8988T (cell line): ENCODE results near the gene C9orf85.
"Not testable (repeated sequence)": the region's sequence is repeated elsewhere in the genome, so short reads cannot be mapped to it uniquely, and the experiment has no call there.

Source experiments
- DNase-seq: peaks from one replicate; pipeline ENCODE4 v3.0.0; 2011

Gene C9orf85

GRCh38 chr9:71954652-71955051 is 43.2 kb downstream of the C9orf85 start:
- not testable (repeated sequence) for DNase-seq

DNA sequence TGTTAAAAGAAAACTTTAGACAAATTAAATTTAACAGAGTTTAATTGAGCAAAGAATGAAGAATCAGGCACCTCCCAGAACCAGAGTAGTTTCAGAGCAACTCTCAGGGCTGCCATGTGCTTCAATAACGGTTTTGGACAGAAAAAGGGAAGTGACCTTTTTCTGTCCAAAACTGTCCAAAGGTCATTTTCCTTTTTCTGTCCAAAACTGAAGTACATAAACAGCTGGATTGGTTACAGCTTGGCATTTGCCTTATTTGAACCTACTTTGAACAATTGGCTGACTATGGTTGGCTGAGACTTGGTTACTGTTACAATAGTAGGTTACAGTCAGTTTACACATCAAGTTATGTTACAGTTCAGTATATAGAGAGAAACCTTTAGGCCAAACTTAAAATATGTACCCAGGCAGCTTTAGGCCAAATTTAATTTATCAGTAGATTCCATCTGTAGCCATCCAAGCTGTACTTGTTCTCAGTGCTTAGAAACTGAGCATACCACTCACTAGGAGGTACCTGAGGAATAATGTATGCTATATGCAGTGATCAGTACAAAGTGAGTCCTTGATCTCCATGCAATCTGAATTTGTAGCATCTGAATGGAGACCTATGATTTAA is 44.0 kb downstream of the C9orf85 start:
- no peak for DNase-seq

DNA sequence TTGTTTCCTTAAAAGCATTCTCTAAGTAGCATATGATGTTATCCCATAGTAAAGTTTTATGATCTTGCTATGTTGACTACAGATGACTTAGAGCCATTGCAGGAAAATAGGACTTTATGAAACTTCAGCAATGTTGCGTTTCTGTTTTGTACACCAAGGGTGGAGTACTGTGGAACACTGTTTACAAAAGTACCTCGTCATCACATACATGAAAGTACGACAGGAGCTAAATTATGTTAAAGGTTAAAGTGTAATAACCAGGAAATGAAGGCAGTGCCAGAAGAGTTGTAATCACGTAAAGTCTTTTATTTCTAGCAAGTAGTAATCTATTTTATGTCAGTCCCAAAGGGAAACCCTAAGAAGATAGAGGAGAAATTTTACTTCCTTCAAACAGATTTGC is 50.9 kb downstream of the C9orf85 start:
- no peak for DNase-seq

DNA sequence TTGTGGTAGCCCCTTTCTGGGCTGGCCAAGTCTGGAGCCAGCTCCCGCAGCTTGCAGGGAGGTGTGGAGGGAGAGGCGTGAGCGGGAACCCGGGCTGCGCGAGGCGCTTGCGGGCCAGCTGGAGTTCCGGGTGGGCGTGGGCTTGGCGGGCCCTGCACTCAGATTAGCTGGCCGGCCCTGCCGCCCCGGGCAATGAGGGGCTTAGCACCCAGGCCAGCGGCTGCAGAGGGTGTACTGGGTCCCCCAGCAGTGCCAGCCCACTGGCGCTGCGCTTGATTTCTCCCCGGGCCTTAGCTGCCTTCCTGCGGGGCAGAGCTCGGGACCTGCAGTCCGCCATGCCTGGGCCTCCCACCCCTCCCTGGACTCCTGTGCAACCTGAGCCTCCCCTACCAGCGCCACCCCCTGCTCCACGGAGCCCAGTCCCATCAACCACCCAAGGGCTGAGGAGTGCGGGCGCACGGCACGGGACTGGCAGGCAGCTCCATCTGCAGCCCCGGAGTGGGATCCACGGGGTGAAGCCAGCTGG is 52.1 kb downstream of the C9orf85 start:
- not testable (repeated sequence) for DNase-seq

DNA sequence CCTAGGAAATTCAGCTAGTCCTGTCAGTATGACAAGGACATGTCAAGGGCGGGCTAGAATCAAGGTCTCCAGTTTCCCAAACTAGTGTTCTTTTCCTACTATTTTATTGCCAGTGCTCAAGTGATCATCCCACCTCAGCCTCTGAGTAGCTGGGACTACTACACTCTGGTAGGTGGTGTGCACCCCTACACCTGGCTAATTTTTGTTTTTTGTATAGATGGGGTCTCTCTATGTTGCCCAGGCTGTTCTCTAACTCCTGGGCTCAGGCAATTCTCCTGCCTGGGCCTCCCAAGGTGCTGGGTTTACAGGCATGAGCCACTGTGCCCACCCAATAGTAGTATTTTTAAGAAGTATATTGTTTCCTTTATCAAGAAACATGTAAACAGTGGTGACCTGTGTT is 54.0 kb downstream of the C9orf85 start:
- no peak for DNase-seq

DNA sequence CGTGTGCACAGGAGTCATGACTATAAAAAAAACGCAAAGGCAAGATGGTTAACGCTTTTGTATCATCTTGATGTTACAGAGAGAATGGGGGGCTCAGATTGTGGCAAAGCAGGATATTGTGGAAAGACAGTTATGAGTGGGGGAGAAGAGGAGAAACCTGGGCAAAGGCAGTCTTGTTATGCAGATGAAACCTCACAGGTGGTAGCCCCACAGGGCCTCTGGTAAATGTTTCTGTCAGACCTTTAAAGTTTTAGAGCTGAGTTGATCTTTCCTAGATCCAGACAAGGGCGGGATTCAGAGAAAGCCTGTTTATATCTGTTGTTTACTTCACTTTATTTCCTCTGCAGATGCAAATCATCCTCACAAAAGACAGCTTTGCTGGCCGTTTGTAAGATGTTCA is 55.2 kb downstream of the C9orf85 start:
- DNase-seq, result no peak

DNA sequence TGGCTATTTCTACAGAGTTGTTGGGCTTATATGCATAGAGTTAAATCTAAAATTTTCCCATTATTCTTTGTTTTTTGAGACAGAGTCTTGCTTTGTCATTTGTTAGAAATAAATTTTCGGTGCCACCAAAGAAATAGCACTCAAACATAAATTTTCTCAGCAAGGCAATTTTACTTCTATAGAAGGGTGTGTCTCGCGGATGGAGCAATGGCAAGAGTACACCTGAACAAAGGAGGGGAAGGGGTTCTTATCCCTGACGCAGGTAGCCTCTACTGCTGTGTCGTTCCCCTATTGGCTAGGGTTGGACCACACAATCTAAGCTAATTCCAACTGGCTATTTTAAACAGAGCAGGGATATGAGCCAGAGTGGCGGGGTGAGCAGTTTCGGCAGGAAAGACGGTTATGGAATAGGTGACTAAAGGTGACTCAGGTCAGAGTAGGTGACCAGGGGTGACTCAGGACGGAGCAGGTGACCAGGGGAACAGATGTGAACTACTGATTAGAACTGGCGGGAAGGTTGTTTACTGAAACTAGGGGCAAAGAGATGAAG is 57.2 kb downstream of the C9orf85 start:
- no peak for DNase-seq

GRCh38 chr9:71975833-71976232 is 64.4 kb downstream of the C9orf85 start:
- DNase-seq, result no peak

DNA sequence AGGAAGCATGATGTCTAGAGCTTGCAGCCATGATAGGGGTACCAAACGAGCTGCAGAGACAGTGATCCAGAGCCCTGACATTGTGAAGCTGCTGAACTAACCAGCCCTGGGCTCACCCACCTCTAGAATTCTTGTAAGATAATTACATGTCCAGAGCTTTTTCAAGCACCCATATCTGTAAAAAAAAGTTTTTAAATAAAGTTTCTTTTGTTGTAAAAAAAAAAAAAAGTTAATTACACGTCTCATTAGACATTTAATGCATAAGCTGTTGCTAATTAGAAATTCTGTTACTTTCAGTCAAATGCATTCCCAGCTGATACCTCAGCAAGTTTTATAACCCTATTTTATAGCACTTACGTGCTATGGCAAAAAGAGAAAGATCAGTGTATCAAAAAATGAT is 65.6 kb downstream of the C9orf85 start:
- DNase-seq, result no peak

- no peak for DNase-seq
Measured at GRCh38 chr9:71980266-71981190, 69.1 kb downstream of the C9orf85 start.

DNA sequence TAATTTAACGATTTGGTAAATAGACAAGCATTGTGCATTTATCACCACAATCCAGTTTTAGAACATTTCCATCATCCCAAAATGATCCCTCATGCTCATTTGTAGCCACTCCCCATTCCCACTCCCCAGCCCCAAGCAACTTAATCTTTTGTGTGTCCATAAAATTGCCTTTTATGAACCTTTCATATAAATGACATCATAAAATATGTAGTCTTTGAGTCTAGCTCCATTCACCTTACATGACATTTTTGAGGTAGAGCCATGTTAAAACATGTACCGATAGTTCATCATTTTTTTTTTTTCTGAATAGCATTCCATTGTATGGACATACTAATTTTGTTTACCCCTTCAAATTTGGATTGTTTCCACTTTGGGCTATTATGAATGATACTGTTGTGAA is 70.5 kb downstream of the C9orf85 start:
- no peak for DNase-seq

GRCh38 chr9:71984403-71984802 is 73.0 kb downstream of the C9orf85 start:
- peak; percentile 24 for DNase-seq

DNA sequence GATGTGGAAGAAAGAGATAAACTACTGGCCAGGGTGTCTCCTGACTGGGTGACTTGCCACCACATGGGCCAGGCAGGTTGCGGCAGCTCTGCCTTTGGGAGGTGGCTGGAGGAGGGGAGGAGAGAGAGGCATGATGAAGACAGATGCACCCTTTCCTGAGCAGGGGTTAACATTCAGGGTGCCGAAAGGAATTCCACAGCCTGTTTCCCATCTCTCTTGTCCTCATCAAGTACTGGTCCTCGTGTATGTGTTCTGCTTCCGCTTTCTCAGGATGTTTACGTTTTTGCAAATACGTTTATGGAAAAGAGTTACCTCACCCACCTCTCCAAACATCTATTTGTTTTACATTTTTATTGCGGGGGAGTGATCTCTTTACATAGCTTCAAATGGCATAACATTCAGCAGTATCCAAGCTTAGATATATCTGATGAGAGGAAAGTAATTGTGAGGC is 73.4 kb downstream of the C9orf85 start:
- no peak for DNase-seq

DNA sequence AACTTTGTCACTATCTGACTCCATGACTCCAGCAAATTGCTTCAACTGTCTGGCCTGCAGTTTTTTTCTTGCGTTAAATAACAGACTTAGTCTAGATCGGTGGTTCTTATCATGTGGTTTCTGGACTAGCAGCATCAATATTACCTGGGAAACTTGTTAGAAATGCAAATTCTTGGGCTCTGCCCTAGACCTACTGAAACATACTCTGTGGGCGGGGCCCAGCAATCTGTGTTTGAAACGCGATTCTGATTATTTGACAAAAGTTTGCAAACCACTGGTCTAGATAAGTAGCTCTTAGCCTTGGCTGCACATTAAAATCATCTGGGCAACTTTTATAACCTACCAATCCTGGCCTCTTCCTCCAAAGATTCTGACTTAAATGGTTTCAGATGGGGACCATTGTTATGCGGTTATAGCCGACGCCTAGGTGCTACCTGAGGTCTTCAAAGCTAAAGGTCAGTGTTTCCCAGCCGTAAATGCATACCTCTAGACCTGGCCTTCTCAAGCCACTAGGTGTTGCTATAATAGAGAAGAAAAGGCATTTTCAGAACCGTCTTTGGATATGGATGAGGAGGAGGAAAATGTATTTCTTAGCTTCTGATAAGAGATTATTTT is 74.0 kb downstream of the C9orf85 start:
- no peak for DNase-seq

DNA sequence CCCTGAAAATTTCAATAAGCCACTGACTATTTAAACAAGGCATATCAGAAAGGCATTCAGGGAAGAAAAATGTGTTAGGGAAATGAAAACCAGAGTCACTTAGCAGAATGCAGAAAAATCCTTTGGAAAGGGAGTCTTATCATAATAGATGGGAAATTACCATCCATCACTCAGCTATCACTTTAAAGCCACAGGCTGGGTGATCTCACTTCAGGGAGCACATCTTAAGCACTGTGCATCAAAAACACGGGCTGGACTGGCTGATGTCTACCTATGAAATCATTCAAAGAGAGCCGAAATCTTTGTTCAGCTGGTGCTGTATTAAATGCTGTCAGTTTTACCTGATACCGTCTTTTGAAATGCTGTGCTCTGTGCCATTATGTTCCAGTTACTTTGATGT is 75.5 kb downstream of the C9orf85 start:
- DNase-seq, result no peak

GRCh38 chr9:71987471-71988371 is 76.3 kb downstream of the C9orf85 start:
- DNase-seq, result no peak

- DNase-seq, result no peak
Measured at GRCh38 chr9:71990466-71990865, 79.0 kb downstream of the C9orf85 start.

DNA sequence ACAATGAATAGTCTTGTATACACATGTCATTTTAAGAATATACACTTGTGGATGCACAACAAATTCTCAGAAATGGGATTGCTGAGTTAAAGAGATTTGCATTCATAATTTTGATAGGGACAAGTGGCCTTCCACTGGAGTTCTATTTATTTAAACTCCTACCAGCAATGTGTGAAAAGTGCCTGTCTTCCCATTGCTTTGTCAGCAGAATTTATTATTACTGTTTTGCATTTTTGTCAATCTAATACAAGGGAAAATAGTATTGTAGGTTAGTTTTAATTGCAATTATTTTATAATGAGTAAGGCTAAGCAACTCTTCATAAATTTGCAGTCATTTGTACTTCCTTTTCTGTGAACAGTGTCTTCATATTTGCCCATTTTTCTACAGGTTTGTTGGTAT is 94.0 kb downstream of the C9orf85 start:
- DNase-seq, result no peak

GRCh38 chr9:72006501-72006900 is 95.1 kb downstream of the C9orf85 start:
- no peak for DNase-seq

- not testable (repeated sequence) for DNase-seq
Measured at GRCh38 chr9:72007726-72008125, 96.3 kb downstream of the C9orf85 start.

DNA sequence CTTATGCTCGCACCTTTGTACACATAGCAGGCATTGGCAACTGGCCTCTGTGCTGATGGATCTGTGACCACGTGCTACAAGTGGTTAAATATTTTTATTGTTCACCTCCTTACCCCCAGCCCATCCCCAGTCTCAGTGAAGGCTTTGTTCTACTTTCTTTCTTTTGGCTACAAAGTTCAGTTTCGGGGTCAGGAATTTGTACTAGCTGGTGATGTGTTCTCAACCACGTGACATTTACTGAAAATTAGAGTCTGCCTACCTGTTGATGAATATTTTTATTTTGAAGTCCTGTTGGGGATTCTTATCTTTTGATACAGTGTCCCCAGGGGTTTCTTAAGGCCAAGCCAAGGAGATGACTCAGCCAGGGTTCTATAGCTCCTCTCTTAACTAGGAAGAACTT is 101.2 kb downstream of the C9orf85 start:
- DNase-seq, result no peak

- no peak for DNase-seq
Measured at GRCh38 chr9:72013292-72013760, 101.9 kb downstream of the C9orf85 start.
